HG03066 (cell line): ENCODE data around the gene PTPRT.
"Not testable (repeated sequence)": the region's sequence is repeated elsewhere in the genome, so short reads cannot be mapped to it uniquely, and the experiment has no call there.

Source experiments
- ATAC-seq: cut with Tn5 transposase; IDR thresholded peaks from one replicate; pipeline ENCODE4 v1.9.1; 2021; ENCODE audit warnings: low read depth; ENCODE audit not compliant: unreplicated experiment

PTPRT gene

DNA sequence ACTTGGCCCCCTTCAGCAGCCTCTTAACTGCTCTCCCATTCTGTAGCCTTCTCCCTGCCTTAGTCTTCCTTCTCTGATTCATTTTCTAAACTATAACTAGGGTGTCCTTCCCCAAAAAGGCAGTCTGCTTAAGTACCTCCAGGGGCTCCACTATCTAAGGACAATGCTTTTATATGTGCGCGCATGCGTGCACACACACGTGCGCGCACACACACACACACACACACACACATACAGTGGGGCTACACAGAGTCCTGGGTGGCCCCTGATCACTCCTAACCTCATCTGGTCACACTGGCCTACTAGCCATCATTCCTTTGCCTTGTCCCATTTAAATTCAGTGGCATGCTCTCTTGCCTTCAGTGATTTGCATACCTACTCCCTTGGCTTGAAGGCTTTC is 917.2 kb downstream of the PTPRT start:
- no peak for ATAC-seq

DNA sequence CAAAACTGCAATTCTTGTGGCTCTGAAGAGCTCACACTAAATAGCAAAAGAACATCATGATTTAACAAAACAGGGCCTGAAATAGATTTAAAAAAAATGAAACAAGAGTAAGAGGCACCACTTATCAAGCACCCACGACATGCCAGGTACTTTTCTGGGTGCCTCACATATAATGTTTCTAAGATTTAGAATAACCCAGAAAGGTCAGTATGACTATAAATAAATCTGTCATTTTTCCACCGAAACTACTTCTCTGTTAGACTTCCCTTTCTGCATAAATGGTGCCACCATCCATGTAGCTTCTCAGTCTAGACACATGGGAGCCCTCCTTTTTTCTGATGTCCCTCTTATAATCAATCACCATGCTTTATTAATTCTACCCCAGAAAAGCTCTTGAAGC is 919.2 kb downstream of the PTPRT start:
- no peak for ATAC-seq

DNA sequence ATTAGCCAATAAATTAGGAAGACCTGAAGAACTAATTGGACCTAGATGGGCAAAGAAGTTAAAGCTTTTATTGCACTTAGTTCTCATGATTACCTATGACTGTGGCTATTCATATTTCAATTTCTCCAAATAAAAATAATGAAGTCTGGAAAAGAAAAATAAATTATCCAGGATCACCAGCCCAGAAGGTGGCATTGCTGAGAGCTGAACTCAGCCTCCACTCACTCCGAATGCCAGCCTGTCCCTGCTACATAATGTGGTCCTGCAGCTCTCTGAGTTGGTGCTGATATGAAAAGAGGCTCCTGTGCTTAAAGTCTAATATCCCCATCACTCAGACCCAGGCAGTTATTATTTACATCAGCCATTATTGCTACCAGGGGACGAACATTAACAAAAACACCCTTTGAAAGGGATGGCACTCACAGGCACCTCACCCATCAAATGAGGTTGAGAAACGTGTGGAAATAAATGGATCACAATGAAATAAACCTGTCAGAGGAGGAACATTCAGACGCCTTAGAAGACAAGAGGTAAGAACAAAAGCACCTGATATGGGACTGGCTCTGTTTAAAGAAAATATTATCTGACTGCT is 921.8 kb downstream of the PTPRT start:
- no peak for ATAC-seq

DNA sequence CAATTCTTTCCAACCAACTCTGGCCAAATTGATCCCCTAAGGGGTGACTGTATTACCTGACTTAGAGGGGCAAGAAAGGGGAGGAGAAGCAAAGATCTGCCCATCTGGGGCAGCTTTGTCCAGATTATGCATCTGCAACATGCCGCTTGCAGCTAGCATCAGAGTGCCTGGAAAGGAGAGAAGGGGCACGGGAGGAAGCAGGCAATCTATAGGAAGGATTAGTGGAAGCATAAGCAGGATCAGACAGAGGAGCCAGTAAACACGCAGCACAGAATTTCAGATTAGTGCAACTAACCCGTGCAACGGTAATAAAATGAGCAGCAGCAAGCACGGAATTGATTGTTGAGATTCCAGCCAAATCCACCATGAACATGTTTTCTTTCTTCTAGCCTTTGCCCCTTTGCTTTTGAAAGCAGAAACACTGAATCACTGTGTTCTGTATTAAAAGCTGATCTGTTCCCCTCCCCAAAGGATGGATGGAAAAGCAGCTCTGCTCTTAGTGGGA is 927.9 kb downstream of the PTPRT start:
- ATAC-seq: no peak

DNA sequence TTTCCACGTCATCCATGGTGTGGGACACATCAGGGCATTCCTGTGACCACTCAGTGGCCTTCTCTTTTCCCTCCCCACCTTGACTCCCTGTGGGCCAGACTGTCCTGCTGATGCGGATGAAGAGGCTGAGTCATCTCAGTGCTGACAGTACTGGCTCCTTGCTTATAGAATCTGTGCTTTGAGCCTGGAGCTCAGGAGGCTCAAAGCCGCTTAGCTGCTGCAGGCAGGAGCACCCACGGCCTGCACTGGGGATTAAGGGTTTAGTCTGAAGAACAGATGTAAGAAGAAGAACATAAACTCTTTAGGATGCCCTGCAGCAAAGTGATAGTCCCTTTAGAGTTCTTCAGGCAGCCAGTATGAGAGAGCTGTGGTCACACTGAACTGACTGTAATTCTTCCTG is 929.5 kb downstream of the PTPRT start:
- no peak for ATAC-seq

DNA sequence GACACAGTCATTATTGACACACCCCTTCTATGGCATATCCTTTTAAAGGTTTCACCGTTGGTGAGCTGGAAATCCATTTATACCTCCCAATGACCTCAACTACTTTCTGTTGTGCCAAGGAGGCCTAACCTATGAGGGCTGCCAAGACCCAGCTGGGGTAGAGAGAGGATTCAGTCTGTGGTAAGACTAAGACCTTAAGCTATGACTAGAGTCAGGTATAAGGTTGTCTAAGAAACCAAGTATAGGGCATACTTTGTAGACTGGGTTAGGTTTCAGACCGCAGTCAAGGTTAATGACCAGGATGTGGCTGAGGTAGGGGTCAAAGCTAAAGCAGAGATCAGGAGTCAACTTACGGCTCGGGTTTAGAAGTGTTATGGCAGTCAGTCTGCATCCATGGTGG is 930.3 kb downstream of the PTPRT start:
- ATAC-seq: no peak

DNA sequence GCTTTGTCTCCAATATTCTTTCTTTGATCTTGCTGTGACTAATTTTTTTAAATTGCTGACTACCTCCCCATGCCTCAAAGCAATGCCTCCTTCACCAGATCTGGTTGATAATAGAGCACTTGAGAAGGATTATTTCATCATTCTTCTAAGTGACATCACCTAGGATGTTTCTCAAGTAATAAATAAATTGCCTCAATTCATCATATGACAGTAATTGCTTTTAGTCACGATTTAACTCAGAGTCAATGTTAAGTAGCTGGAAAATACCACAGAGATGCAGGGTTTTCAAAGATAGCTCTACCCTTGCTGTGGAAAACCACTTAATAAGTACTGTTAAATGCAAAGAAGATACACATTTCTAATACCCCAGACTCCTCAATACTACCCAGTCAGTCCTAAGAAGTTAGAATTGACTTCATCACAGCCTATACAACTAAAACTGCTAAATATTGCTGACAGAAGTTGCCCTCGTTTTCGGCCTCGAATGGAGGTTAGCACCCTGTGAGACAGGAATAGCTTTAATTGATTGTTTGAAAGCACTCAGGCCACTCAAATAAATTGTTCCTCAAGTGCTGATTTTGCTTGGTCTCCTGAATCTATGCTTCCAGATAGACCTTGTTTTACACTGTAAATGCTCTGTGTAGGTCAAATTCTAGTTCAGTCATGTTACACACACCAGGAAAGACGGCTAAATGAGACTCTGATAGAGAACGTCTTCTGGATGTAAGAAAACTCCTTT is 931.0 kb downstream of the PTPRT start:
- ATAC-seq: no peak

DNA sequence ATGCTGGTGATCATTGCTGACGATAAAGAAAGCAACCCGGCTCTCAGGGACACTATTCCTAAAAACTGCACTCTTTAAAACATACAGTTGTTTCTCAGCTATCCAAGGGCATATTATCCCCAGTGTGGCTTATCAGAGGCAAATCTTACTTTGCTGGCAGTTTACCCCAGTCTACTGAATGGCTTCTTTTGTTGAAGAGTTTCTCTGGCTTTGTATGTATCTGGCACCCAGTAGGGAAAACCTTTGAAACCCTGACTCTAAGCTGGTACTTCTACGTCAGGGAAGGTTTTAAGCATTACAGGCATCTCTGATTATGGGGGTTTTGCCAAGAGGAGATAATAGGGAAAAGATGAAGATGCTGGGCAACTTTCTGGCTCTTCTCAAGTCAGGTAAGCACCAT is 933.9 kb downstream of the PTPRT start:
- no peak for ATAC-seq

DNA sequence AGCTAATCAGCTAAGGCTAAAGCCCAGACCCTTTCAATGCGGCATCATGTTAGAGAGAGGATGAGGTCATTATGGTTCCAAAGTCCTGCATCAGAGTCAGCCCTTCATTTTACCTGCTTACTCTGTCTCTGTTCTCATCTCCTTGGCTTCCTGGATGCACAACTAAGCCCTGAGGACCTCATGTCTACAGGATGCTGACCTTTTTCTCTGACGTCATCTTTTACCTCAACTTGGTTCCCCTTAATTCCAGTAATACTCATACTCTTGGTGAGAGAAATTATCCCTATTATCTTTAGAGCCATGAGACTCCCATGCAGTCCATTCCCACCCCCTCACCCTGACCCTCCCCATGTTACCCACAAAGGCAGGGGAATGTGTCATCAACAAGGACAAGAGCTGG is 935.0 kb downstream of the PTPRT start:
- no peak for ATAC-seq

DNA sequence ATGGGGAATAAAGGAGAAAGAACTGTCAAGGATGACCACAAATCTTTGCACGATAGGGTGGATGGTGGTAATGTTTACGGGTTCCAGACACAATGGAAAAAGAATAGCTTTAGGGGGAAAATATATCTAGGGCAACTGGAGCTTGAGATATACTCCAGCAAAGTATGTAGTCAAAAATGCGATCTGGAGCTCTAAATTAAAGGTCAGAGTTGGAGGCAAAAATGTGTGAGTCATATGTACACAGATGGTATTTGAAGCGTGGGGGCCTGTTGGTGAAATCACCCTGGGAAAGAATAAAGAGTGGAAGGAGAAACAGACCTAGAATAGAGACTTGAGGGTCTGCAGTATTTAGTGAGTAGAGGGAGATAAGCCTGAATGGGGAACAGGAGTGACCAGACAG is 937.6 kb downstream of the PTPRT start:
- ATAC-seq: no peak

DNA sequence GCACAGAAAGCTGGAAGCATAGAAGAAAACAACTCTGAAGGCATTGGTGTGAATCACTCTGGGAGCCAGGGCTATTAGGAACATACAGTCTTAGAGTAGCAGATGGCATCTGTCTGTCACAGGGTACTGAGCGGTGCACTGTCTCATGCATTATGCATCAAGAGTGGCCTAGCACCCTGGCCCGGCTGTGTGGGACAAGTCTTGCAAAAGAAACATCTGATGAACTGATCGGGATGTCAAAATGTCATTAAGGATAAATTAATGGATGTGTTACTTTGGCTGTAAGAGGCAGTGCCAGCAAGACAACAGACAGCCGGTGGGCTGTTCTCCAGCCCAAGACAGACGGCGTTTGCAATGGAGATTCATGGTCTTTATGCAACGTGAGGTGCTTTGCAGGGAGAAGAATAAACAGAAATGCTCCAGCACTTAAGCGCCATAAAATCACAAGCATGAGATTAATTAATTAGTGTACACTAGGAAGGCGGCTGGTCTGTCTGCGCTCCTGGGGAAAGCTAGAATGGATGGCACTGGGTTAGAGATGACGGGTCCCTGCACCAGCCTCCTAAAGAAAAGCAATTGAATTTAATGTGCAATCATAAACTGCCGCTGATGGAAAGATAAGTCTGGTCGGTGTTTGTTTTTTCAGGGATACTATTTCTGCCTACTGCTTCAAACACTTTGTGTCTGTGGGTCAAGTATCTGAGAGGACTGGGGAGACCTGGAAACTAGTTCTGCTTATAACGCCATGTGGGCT is 970.9 kb downstream of the PTPRT start:
- no peak for ATAC-seq

DNA sequence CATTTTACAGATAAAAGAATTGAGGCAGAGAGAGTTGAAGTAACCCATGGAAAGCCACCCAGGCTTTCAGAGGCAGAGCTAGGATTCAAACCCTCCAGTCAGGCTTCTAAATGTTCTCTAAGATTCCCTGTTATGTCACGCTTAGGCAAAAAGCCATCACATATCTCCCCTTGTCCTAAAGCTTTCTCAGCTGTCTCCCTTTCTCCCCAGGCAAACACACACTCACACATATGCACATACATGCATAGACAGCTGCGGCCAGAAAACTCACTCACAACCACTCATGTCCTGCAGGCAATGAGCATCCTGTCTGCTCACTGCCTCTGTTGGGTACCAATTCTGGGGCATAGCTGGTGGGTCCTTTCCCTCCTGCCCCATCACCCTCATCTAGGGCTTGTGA is 975.6 kb downstream of the PTPRT start:
- ATAC-seq: no peak

DNA sequence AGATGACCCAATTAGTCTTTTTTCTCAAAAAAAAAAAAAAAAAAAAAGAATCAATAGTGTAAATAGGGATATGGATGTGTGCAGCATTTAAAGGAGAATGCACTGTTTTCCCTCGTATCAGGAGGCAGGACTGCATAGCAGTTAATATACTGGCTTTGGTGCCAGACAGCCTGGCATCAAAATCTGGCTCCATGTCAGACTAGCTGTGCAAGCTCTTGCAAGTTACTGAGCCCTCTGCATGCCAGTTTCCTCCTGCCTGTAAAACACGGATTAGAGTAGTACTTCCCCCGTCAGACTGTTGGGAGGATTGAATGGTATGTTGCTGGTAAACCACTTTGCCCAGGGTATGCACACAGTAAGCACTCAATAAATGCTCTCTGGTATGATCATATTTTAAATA is 977.3 kb downstream of the PTPRT start:
- no peak for ATAC-seq

DNA sequence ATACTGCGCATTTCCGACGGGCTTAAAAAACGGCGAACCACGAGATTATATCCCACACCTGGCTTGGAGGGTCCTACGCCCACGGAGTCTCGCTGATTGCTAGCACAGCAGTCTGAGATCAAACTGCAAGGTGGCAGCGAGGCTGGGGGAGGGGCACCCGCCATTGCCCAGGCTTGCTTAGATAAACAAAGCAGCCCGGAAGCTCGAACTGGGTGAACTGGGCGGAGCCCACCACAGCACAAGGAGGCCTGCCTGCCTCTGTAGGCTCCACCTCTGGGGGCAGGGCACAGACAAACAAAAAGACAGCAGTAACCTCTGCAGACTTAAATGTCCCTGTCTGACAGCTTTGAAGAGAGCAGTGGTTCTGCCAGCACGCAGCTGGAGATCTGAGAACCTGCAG is 983.1 kb downstream of the PTPRT start:
- ATAC-seq: not testable (repeated sequence)

DNA sequence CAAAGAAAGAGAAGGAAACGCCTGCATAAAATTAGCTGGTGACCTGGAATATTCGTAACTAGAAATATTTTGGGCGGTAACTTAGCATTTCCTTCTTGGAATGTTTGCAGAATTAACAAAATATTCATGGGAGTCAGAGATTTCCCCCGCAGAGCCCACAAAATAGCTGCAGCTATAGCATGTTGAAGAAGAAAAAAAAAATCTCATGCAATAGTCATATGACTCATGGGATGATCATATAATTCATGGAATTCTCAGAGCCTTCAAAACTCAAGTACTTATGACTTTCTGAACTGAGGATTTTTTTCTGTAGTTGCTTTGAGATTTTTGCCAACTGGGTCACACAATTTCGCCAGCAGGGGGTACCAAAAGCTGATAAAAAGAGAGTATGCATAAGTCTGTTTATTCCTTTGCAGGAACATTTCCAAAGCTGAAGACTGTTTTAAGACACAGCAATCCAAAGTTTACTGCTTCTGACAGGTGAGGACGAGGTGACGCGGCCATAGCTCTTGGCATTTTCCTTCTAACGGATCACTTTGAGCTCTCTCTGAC is 985.5 kb downstream of the PTPRT start:
- ATAC-seq: no peak

DNA sequence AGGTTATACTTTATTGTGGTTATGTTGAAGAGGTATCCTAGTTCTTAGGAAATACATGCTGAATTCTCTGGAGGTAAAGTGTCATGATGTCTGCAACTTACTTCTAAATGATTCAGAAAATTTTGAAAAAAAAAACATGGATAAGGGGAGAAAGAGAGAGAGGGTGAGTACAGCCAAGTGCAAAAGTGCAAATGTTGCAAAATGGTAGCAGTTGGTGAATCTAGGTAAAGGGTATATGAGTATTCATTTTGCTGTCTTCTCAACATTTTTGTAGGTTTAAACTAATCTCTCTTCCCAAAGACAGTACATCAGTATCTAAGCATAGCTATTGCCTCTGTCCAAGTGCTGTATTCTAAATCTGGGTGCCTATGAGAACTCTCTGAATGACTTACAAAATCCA is 992.1 kb downstream of the PTPRT start:
- no peak for ATAC-seq

DNA sequence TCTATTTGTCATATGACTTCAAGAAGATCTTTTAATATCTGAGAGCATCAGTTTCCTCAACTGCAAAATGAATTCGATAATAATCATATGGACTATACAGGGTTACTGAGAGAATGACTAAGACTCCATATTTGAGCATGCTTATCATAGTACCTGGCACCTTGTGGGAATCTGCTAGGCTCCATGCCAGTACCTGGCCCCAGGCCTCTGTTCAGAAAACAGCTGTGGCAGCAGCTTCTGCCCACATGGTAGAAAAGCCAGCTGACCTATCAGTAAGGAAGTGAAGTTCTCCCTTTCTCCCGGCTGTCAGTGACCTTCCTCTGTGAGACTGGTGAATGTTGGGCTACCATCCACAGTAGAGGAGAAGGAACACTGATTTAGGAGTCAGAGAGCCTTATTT is 996.6 kb downstream of the PTPRT start:
- no peak for ATAC-seq

DNA sequence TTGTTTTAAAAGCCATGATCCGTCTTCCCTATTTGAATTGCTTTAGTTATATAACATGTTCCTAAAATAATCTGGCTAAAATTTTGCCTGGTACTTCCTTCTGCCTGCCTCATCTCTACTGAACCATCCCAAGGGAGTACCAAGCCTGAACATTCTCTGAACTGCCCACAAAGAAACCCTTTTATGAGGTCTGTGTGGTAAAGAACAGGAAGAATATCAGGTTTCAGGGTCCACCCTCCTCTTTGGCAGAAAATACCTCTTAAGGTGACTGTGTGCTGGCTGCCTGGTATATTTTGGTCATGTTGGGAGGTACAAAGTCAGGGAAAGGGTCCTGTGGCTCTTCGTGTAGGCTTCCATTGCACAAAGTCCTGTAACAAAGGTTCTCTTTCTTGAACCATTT is 997.4 kb downstream of the PTPRT start:
- ATAC-seq: no peak

DNA sequence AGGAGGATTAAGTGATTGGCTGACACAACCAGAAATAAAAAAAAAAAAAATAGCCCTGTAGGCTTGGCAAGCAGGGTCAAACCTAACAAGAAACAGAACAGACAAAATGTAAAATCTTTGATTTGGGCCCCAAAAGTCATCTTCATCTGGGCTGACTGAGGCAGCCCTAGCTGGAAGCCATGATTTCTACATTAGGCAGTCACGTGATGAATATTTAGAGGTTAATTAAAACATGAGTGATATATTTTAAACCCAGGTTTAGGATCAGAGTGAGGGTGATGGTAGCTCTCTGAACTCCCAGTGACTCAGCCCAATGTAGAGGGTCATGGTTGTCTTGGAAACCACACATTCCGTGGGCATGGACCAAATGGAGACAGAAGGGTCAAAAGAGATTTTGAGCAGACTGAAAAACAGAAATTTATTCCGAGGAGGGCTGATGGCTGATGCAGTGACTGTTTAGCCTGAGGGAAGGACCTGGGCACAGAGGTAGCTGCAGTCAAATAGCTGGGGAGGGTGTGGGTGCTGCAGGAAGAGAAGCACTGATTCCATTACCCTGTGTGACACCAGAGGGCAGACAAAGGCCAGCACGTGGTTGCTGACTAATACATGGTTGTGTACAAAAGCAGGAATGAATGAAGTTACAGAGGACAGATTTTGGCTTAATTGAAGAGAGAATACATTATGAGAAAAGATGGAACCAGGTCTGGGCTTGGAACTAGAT is 998.4 kb downstream of the PTPRT start:
- no peak for ATAC-seq

DNA sequence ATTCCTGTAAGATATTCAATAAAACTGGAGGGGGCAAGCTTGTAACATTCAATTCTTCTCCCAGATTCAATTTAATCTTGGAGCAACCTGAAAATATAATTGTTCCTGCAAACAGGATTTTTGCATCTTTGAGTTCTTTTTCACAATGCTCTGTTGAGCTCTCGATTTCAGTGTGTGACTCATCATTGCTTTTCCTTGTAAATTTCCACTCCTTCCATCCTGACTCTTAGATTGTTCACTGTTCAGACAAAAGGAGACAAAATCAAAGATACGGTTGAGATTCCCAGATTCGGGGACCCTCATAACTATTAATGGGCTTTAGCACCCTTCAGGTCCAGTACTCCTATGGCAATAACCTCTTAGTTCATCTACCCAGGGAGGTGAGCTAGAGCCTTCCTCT is 999.6 kb downstream of the PTPRT start:
- no peak for ATAC-seq

DNA sequence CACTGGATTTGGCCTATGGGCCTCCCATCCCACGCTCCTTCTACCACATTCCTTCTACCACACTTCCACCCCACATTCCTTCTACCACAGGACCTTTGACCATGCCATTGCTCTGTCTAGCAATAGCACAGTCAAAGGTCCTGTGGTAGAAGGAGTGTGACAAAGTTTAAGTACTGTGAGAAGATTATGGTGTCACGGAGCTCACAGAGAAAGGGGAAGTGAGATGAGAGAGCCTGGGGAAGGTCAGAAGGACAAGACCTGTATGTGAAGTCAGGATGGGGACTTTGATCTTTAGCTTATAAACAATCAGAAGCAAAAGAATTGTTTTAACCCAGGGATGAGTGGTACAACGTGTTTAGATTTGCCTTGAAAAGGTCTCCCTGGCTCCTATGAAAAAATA is 1003.4 kb downstream of the PTPRT start:
- ATAC-seq: no peak
